Stimulated activated CD8-positive, alpha-beta memory T cell treated with anti-CD3 and anti-CD28 coated beads, Interleukin-7, amount 100 ng/mL, for 24 hours (primary cell): ENCODE measurements around the gene PTPRJ.
"Not testable (repeated sequence)": the region's sequence is repeated elsewhere in the genome, so short reads cannot be mapped to it uniquely, and the experiment has no call there.

Experiments used
- DNase-seq: peaks from one replicate; pipeline ENCODE4 v3.0.0-alpha.2; 2020; ENCODE audit warnings: low read depth

PTPRJ gene

DNA sequence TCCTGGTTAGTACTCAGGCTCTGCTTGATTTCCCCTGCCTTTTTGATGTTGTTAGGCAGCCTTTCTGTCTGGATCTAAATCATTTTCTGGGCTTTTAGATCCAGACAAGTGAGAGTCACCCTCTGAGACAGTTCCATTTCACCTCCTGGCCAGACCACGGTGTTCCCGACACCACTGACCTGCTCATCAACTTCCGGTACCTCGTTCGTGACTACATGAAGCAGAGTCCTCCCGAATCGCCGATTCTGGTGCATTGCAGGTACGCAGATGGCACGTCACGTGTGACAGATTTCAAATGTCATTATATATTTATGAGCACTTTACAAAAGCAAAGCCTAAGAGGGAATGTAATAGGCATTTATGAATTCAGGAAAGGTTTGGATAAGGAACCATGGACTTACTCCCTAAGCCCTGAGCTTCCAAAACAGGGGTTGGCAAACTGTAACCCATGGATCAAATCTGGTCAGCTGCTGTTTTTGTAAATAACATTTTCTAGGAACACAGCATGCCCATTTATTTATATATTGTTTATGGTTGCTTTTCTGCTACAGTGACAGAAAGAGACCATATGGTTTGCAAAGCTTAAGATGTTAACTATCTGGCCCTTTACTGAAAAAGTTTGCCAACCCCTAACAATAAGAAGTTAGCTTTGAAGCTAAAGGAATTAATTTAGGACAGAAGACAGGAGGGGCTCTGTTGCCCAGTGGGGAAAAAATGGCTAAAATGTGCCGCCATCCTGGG is 183.2 kb downstream of the PTPRJ start:
- DNase-seq, result no peak

DNA sequence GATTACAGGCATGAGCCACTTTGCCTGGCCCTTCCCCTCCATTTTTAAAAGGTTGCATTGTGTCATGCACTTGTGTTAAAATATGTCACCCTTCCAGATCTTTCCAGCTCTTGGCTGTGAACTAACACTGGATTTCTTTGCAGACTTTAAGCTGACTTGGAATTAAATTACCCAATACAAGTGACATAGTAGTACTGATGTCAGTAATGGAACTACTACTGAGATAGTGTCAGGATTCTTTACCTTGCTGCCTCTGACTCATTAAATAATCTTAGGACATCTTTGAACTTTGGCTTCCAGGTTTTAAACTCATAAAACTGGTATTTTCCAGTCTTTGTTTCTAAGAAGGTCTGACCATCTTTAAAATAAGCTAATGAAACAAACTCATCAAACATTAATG is 184.5 kb downstream of the PTPRJ start:
- no peak for DNase-seq

DNA sequence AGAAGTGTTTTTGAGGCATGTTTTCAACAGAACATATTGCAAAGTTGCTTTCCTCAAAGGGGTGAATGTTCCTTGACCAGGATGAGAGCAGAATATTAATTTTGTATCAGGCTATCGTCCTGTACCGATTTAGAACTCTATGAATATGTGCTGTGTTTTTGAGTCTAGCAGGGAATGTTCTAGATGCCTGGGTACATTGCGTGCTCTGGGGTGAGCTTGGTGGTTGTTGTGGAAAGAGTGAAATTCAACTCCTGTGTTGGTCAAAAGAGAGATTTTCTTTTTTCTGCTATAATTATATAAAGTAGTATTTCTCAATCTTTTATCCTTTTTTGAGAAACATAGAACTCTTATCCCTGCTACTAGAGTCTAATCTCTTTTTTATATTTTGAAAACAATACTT is 185.1 kb downstream of the PTPRJ start:
- no peak for DNase-seq

DNA sequence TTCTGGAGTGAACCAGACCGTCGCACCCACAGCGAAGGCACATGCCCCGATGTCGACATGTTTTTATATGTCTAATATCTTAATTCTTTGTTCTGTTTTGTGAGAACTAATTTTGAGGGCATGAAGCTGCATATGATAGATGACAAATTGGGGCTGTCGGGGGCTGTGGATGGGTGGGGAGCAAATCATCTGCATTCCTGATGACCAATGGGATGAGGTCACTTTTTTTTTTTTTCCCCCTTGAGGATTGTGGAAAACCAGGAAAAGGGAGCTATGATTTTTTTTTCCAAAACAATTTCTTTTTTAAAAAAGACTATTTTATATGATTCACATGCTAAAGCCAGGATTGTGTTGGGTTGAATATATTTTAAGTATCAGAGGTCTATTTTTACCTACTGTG is 187.0 kb downstream of the PTPRJ start:
- no peak for DNase-seq

DNA sequence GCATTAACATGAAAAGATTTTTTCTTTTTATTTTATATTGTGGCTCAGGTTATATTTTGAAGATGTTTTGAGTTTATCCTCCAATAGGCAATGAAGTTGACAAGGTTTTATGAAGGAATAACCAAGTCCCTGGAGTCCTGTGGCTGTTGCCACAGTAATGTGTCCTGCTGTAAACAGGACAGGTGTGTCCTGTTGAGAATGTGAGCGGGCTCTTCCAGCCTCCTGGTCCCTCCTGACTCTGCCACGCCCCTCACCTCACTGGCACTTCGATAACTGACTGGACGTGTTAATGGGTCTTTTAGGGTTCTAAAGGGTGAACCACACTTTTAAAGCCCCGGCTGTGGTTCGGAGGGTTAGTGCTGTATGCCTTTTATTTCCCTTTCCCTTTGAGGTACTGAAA is 188.5 kb downstream of the PTPRJ start:
- DNase-seq, result no peak

DNA sequence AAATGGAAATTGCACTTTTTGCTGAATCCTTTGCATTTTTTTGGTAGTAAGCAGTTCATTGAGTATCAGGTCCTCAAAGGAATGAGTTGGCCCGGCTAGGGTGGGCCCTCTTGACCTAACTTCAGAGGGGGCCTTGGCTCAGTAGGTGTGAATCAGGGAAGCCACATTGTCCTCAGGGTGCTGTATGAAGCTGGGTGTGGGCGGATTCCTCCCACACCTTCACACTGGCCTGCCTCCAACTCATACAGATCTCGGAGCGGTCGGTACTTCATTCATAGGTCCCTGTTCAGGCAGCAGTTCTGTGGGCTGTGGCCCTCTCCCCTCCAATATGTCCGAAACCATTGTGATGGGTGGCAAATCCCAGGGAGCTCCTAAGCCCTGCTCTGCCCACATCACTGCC is 188.9 kb downstream of the PTPRJ start:
- DNase-seq, result no peak

DNA sequence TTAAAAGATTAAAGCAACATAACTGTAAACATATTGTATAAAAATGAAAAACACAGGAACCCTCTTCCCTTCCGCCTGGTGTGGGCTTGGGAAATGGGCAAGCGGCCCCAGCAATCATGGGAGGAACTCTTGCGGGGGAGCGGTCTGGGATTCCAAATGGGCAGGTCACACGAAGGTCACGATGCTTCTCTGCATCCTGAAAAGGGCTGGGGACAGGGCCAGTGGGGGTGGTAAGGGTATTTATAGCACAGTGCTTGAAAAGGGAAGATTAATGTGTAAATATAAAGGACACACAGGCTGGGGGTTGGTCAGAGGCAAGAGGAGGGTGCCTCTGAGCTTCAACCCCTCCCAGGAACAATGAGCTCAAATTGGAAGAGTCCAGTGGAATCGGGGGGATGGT is 189.4 kb downstream of the PTPRJ start:
- no peak for DNase-seq

DNA sequence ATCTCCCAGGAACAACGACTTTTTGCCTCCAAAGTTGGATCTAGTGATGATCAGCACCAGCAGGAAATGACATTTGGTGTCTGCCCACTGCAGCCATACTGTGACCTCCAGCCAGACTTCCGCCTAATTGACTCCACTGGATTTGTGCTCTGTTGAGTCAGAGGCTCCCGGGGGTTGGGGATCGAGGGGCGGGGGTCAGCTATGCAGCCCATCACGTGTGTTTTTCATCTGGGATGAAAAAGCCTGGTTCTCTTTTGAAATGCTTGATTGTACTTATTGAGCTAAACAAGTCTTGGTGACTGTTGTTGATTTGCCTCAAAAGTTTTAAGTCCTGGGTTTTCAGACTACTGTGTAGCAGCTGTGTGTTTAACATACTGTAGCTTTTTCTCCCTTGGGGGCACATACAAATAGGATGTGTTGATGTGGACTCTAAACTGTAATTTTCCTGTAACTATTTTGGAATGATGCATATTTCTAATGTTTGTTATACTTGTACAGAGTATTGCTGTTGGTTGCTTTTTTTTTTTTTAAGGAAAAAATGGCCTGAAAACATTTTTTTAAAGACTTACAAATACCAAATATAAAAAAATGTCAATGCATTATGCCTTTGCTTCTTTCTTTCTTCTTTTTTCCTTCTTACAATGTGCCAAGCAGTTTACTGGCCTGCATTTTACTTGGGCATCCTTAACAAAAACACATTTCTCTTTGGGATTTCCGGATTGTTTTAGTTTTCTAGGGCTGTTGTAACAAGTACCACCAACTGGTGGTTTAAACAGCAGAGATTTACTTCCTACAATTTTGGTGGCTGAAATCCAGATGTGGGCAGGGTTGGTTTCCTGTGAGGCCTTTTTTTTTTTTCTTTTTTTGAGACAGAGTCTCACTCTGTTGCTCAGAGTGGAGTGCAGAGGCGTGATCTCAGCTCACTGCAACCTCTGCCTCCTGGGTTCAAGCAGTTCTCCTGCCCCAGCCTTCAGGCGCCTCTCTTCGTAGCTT is 190.2 kb downstream of the PTPRJ start:
- no peak for DNase-seq

DNA sequence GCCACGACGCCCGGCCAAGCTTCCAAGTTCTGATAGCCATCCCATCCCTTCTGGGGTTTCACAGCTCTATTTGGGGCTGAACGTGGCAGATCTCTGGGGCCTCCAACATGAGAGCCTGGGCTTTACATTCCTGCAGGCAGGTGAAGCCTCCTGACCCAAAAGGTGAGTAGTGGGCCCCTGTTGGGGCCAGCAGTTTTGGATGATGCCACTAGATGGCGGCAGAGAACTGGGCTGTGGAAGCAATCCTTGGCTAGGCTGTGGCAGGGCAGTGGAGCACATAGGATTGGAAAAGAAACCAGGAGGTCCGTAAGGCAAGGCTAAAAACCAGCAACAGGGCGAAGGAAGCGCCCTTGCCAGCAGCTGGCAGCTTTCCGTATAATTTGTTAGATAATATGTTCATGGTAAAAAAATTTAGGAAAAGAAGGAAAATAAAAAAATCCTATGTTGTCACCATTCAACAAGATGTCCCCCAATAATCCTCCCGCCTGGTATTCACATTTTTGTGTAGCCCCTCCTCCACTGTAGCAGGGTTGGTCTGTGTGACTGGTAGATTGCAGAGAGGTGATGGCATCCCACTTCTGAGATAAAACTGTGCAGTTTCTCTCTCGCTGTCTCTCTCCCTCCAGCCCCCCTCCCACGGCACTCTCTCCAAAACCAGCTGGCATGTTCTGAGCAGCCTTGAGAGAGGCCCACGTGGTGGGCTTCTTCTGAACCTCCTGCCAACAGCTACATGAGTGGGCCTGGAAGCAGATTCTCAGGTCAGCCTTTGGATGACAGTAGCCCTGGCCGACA is 192.7 kb downstream of the PTPRJ start:
- peak; percentile 24 for DNase-seq

DNA sequence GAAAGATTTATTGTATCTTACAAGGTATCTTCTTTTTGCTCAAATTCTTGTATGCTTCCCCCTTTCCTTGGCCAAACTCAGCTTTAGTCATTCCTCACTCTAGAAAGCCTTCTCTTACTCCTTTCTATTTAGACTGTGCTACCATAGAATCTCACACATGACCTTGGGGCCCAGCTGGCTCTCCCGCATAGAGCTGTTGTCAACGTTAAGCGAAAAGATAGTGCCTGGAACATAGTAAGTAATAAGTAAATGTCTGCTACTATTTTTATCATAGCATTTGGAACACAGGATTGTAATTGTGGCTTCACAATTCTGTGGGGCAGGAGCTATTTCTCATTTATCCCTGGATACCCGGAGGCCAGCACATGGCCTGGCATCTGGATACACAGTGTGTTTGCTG is 197.3 kb downstream of the PTPRJ start:
- no peak for DNase-seq

DNA sequence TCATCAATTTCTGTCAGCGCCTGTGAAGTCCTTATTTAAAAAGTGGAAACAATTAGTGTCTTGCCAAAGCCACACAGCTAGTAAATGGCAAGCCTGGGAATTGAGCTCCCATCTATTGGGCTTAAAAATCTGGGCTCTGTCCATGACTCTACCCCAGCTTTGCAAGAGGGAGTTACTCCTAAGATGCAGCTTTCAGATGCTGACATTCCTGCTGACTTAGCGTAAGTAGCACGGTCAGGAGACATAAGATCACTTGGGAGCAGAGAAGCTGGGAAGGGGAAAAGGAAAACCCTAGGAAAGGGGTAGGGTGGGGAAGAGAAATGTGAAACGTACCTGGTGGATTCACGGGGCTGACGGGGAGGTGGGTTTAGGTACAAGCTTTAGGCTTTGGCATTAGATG is 200.3 kb downstream of the PTPRJ start:
- no peak for DNase-seq

DNA sequence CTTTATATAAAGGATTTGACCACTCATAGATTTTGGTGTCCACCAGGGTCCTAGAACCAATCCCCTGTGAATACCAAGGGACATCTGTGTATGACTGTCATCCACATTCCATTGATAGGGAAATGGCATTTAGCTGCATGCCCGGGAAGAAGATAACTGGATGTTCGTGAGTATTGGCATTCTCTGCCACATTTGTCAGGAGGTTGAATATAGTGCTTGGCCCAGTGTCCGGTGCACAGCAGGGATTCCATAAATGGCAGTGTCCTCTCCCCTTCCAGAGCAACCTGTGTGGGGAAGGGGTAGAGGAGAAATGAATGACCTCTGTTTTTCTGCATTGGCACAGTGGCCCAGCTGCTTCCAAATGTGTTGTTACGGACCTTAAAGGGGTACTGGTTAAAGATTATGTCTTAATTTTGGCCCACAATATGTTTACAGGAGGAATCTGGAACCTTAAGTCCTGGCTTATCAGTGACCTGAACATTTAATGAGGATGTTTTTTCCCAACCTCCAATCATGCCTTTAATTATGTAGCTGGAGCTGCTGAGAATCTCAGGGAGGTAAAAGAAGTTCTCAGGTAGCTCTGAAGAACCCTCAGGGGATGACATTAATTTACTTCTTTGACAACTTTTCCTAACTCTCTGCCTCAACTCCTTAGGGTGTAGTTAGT is 202.6 kb downstream of the PTPRJ start:
- no peak for DNase-seq

DNA sequence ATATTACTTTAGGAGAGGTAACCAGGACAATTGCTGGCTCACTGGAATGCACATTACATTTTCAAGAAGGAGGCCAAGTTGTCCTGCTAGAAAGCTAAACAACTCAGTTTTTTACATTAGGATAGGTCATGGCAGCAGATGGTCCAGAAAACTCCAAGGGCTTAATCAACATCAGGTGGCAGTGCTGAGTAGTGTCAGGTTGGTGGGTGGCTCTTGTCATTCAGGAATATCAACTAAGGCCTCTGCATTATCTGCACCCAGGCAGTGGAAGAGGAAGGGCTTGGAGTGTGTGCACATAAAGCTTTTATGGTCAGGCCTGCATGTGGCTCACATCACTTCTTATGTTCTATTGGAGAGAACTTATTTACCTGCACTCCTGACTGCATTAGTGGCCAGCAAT is 204.1 kb downstream of the PTPRJ start:
- DNase-seq, result no peak

DNA sequence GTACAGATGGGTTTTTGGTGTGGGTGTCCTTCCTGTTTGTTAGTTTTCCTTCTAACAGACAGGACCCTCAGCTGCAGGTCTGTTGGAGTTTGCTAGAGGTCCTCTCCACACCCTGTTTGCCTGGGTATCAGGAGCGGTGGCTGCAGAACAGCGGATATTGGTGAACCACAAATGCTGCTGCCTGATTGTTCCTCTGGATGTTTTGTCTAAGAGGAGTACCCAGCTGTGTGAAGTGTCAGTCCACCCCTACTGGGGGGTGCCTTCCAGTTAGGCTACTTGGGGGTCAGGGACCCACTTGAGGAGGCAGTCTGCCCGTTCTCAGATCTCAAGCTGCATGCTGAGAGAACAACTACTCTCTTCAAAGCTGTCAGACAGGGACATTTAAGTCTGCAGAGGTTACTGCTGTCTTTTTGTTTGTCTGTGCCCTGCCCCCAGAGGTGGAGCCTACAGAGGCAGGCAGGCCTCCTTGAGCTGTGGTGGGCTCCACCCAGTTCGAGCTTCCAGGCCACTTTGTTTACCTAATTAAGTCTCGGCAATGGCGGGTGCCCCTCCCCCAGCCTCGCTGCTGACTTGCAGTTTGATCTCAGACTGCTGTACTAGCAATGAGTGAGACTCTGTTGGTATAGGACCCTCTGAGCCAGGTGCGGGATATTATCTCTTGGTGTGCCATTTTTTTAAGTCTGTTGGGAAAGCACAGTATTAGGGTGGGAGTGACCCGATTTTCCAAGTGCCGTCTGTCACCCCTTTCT is 210.7 kb downstream of the PTPRJ start:
- not testable (repeated sequence) for DNase-seq

DNA sequence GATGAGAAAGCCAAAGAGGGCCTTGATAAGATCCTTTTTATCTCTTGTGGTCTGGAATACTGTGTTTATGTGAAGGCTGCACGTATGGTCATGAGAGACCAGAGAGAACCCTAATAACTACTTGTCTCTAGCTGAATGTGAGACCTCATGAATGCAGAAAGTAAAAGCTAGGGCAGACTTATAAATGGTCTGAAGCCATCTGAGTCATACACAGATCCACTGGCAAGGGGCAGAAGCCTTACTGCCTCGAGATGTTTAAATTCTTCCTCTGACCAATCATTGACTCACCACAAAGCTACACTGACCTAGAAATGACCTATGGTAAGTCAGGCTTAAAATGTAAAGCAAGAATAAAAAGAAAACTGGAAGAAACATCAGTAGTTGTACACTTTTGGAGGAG is 213.5 kb downstream of the PTPRJ start:
- no peak for DNase-seq

DNA sequence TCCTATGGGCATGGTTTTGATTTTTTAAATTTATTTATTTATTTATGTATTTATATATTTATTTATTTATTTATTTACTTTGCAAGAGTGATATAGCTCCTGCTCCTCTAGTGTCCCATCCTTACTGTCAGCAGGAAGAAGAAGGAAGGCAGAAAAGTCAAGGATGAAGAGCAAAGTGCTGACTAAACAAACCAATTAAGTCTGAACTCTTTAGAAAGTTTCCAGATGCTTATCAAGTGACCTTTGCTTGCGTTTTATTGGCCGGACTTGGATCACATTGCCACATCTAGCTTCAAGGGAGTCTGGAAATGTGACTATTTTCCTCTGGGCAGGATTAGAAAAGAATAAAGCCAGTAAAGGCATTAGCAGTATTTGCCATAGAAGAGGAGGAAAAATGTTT is 227.5 kb downstream of the PTPRJ start:
- DNase-seq, result no peak

DNA sequence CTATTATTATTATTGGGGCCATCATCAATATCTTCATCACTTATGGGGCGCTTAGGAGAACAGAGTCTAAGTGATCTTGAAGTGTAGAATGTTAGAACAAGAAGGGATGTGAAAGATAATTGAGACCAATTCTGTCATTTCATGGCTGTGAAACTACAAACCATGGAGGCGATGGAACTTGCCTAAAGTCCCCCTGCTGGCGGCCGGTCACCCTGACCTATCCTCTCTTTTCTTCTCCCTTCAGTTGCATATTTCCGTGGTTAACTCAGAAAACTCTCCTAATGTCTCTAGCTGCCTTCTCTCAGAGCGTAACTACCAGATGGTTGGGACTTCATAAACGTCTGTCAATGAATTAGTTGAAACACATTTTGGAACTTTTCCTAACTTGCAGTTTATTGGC is 229.7 kb downstream of the PTPRJ start:
- no peak for DNase-seq

DNA sequence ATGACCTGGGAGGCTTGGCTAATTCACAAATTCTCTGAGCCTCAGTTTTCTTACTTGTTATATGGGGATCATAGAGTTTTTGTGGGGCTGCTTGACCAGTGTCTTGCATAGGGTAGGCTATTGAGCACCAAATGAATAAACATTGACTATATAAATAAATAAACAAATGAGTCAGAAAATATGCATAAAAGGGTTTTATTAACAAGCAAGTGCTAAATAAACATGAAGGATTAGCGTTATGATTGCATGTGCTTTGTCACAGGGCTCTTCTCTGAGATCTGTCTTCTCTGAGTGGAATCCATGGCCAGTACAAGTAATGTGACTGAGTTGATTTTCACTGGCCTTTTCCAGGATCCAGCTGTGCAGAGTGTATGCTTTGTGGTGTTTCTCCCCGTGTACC is 236.2 kb downstream of the PTPRJ start, which contains the start of gene OR4B1:
Gene OR4B1 (plus strand): TSS at position 301 of the 400 bp plus-strand sequence. CDS start 0 bp downstream, at position 301.
- DNase-seq, result no peak
